Epithelial cell of esophagus (primary cell): ENCODE data around the gene PAX5.
A peak's percentile ranks its signal among the peaks of the same experiment; 100 is the strongest.
"Not testable (repeated sequence)": the region's sequence is repeated elsewhere in the genome, so short reads cannot be mapped to it uniquely, and the experiment has no call there.

Source experiments
- DNase-seq: peaks from one replicate; pipeline ENCODE4 v3.0.0; 2010; ENCODE audit warnings: low read depth
- H3K4me3 ChIP-seq: 2 replicates; pipeline ENCODE4 v1.5.1; 2011; ENCODE audit warnings: mild to moderate bottlenecking, low read length, control low read depth
- CTCF ChIP-seq: IDR thresholded peaks from 2 replicates; pipeline ENCODE4 v1.5.1; 2011; ENCODE audit warnings: low read depth, mild to moderate bottlenecking, low read length, control low read depth, inconsistent platforms; ENCODE audit not compliant: insufficient read depth; ENCODE audit errors: missing control alignments

The PAX5 gene

GRCh38 chr9:36874261-36874660 lies 159.8 kb downstream of the PAX5 start:
- no peak for DNase-seq
- no peak for TF ChIP-seq CTCF
- no peak overlapping the region for H3K4me3 ChIP-seq

GRCh38 chr9:36873247-36873875 lies 160.7 kb downstream of the PAX5 start:
- DNase-seq, result peak; percentile 76
- H3K4me3 ChIP-seq, result no peak overlapping the region
- TF ChIP-seq CTCF, result peak; percentile 97

GRCh38 chr9:36872641-36873040 lies 161.4 kb downstream of the PAX5 start:
- H3K4me3 ChIP-seq, result no peak overlapping the region
- no peak for DNase-seq
- TF ChIP-seq CTCF, result no peak

GRCh38 chr9:36871606-36872005 lies 162.5 kb downstream of the PAX5 start:
- no peak for TF ChIP-seq CTCF
- DNase-seq, result no peak
- H3K4me3 ChIP-seq, result no peak overlapping the region

GRCh38 chr9:36870960-36871359 lies 163.1 kb downstream of the PAX5 start:
- no peak overlapping the region for H3K4me3 ChIP-seq
- no peak for DNase-seq

GRCh38 chr9:36869605-36870004 lies 164.5 kb downstream of the PAX5 start:
- DNase-seq, H3K4me3 ChIP-seq: not testable (repeated sequence)

More at GRCh38 chr9:36870960-36871359, 163.1 kb downstream of the PAX5 start:
- no peak for TF ChIP-seq CTCF

GRCh38 chr9:36868586-36869282 lies 165.3 kb downstream of the PAX5 start:
- no peak overlapping the region for H3K4me3 ChIP-seq
- no peak for DNase-seq
- no peak for TF ChIP-seq CTCF
